Bone marrow (tissue), 2 donors: ENCODE results near the gene TMEM213.

Source experiments
- DNase-seq, 2 donors: peaks; one replicate each; lab custom pipeline; 2025; lab: John Stamatoyannopoulos, UW

The TMEM213 gene, protein sequence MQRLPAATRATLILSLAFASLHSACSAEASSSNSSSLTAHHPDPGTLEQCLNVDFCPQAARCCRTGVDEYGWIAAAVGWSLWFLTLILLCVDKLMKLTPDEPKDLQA

DNA sequence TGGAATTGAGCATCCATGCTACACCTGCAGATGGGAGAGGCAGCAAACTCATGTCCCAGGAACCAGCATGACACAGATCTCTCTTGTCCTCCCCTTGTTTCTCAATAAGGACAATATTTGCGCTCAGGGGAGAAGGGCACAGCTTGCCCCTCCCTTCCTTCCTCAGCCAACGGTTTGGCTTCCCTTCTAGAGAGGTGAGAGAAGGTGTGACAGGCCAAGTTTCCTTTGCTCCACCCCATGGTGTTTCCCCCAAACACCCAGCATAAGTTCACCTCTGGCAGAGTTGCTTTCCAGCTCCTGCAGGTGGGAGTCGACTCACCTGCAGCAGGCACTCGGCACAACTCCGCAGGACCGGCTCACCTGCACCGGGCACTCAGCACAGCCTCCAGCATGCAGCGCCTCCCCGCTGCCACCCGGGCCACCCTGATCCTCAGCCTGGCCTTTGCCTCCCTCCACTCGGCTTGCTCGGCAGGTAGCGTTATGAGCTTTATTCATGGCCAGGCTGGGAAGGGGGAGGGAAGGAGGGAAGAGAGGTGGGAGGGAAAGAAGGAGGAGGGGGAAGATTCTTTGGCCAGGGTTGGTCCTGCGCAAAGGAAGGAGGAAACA lies at the start of gene TMEM213, which contains the start of gene ATP6V0A4:
Gene TMEM213 (plus strand): TSS at position 280 of the 606 bp plus-strand sequence. CDS start 111 bp downstream, at position 391.
Gene ATP6V0A4 (minus strand): TSS at position 482 of the 606 bp plus-strand sequence. CDS start 26,949 bp downstream, outside the sequence.
- DNase-seq: no peak

DNA sequence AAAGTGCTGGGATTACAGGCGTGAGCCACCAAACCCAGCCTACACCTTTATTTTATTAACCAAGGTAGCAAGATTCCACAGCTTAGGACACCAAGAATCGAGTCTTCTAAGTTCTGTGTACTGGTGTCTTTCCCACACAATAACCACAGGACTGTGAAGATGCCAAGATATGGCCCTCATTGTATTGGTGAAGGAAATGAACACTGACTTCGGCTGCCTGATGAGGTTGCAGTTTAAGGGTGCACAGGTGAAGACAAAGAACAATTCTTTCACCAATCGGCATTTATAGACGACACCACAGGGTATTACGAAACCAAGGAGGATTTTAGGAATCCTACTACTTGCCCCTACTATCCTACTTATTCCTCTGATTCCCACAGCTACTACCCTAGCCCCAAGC lies 49.1 kb upstream of the TMEM213 start:
- DNase-seq: no peak

DNA sequence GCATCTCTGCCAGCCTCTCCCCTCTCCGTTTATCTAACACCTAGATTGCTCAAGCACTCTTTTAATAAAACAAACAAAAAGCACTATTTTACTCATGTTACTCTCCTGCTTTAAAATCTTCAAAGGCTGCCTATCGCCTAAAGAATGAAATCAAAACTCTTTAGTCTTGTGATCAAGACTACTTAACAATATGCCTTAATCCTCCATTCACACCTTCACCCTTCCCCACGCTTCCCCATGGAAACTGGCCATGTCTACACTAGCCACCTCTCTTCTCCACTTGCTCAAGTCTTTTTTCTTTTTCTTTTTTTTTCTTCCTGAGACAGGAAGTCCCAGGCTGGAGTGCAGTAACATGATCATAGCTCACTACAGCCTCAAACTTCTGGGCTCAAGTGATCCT lies 47.8 kb upstream of the TMEM213 start:
- no peak for DNase-seq

DNA sequence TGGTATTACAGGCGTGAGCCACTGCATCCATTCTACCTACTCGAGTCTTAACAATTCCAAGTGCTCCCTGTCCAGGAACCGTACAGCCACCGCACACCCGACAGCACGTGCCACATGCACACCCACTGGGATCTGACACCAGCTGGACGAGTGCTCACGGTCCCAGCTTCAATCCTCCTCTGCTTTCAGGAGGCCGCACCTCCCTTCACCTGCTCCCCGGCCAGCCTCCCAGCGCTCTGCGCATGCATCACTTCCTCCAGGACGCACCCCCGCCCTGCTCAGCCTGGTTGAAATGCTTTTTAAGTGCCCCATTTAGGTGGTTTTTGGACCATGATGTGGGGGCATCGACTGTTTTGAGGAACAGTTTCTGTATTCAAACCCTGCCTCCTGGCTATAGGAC lies 47.3 kb upstream of the TMEM213 start:
- DNase-seq: no peak

DNA sequence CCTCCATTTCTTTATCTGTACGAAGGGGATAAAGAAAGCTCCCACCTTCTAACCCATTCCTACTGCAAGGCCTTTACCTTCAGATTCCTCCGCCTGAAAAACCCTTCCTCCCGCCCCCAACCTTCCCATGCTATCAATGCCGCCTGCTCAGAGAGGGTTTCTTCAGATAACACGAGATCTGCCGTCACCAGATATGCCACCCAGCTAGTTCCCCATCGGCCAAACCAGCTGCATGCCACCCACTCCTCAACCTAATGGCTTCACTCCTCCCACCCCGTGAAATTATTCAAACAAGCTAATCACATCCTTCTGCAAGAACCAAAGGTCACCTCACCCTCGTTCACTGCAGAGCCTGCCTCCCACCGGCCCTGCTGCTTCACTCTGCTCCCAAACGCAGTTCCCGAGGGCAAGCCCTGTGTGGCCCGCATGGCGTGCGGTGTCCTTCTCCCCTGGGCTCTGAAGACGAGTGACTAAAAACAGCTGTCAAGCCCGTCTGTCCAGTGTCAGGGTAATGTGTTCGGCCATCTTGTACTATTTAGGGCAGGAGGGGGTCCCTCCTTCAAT lies 46.8 kb upstream of the TMEM213 start:
- DNase-seq: no peak

DNA sequence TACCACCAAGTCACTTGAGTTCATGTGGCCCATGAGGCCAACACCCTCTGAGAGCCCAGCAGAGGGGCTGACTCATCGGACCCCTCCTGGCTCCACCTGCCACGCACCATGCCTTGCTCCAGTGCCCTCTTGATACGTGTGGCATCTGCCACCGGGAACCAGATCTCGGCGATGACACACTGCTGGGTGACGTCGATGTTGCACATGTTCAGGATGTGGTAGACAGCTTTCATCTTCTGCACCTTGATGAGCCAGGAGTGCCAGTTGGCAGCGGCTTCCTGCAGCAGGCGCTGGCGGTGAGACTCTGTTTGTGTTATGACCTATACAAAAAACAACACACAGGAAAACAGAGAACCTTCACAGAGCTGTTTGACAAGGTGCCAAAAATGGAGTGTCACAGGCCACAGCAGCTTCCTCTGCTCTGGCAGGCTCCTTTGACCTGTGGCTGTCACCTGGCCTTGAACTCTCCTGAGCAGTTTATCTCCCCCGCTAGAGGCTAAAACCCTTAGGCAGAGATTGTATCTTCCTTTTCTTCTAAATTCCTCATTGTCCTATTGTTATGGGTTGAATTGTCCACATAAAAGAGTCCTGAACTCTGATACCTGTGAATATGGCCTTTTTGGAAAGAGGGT lies 45.2 kb upstream of the TMEM213 start:
- peak in 1 of 2 donors; percentile 80 for DNase-seq

DNA sequence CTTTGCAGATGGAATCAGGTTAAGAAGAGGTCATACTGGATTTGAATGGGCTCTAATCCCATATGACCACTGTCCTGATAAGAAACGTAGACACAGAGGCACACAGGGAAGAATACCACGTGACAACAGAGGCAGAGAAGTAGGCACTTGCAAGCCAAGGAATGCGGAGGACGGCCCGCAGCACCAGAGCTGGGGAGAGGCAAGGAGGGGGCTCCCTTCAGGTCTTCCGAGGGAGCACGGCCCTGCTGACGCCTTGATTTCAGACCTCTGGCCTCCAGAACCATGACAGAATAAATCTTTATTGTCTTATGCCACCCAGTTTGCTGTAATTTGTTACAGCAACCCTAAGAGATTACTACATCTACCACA lies 44.7 kb upstream of the TMEM213 start:
- DNase-seq: no peak

DNA sequence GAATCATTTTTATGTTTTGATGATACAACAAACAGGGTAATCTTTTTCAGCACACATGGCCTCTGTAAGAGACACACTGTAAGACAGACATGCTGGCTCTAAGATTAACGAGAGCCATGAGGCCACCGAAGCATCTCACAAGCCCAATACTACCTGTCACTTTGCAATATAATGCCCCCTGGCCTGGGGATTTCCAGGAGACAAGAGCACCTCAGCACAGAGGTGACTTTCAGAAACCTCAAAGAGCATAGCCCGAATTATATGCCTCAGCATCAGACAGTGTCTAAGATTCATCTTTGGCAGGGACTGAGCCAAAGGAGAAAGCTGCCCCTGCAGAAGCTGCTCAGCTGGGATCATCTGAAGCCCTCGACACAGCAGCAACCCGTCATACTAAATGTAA lies 44.2 kb upstream of the TMEM213 start:
- no peak for DNase-seq

DNA sequence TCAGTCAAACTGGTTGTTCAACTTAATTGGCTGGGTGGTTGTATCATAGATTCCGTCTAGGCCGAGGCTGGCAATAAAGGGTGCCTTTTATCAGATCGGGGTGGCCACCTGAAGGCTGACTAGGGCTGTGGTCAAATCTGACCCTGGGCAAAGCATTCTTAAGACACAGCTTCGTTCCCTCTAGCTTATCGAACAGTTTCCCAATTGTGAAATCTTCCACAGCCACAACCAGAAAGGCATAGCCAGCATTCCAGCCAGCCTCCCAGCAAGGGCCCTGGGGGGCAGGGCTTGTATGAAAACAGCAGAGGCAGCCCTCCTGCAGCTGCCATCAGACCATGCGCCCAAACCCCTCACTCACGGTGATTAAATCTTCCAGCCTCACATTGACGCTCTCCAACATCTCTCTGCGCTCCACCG lies 42.5 kb upstream of the TMEM213 start:
- no peak for DNase-seq

DNA sequence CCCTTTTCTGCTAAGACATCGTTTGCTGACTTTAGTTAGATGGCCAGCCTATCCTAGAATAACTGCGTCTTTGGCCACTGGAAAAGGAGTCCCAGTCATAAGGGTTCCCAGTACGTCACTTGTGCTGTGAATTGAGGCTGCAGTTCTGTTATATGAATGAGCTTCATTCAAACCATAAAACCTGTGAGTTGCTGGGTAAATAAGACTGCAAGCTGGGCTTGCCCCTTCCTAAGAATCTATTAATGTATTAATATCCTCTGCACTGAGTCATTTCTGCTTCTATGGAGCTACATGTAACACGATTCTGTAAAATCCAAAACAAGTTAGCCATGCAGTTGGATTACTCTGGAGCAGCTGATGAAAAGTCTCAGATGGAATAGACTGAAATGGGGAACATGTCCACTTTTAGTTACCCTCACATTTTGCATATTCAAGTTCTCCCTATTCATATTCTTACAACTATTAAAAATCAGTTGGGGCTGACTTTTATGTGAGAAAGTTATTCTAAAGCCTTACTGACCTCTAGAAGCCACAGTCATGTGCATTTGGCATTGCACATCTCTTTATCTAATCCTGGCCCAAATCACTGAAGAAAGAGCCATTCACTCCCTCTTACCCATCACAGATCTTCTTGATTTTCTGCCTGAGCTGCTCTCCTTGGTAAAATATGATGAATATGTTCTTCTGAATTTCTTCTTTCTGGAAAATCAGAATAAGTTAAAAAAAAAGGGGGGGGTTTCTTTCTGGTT lies 41.8 kb upstream of the TMEM213 start:
- DNase-seq: no peak

DNA sequence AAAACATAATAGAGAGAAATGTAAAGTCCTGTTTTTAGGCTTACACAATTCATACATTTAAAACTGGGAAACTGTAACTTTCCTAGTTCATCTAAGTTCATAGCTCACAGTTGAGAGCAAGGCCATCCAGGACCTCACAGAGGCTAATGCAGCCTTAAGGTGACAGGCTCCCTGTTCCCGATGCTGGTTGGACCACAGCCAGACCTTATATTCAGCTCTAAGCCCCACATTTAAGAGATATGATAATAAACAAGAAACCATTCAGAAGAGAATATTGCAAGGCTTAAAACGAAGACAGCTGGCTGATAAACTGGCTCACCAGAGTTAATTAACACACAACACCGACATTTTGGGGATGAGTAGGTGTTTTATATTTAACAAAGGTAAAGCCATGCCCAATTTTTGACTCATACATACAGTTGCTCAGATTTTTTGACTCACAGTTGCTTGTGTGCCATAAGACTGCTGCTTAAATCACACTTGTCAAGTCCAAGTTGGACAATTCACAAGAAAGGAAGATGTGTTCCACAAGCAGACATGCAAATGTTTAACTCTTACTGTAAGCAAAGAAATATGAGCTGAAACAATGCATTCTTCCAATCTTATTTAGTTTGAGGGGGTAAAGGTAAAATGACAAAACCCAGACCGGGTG lies 41.1 kb upstream of the TMEM213 start:
- DNase-seq: no peak

DNA sequence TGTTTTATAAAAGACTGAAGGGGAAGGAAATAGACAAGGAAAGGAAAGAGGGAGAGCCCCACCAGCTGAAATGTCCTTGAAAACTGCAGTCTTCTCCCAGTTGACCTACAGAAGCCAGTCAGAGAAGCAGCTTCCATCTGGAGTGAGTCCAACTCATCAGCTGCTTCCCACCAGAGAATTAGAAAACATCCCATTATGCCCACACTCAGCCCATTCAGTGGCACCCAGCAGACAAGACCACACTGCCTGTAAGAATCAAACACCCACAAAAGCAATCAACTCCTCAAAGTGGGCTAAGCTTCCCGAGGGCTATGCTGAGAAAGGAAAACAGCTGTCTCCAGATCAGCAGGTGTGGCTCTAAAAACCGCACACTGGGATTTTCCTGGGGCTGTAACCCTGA lies 29.6 kb upstream of the TMEM213 start:
- DNase-seq: no peak

DNA sequence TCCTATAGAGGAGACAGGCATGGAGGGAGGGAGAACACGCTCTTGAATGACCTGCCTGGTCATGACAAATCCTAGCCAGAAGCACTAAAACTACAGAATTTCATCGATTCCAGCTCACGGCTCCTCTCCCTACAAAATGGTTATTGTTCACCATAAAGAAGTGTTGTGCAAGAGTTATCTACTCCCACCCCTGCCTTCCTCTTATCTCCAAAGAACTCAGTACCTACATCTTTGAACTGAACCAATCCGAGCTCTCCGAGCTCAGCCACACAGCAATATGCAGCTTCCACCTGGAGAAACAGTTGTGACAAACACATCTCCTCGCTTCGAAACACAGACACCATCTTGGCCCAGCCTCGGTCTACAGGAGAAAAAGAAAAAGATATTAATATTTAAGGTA lies 26.9 kb upstream of the TMEM213 start:
- DNase-seq: no peak

DNA sequence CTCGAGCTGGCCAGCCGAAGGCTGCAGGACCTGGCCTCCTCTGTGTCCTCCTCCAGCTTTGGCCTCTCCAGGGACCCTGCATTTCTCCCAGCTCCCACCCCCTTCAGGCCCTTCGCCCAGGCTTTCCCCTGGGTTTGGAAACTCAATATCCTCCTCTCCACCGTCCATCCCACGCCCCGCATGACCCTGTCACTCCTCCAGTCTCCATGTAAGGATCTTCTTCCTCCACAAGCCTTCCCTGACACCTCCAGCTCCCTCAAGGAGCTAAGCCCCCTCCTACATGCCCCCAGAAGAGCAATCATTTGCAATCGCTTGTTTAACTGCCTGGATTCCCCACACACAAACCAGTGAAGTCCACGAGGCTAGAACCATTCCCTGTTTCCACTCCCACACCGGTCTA lies 24.6 kb upstream of the TMEM213 start:
- DNase-seq: no peak

DNA sequence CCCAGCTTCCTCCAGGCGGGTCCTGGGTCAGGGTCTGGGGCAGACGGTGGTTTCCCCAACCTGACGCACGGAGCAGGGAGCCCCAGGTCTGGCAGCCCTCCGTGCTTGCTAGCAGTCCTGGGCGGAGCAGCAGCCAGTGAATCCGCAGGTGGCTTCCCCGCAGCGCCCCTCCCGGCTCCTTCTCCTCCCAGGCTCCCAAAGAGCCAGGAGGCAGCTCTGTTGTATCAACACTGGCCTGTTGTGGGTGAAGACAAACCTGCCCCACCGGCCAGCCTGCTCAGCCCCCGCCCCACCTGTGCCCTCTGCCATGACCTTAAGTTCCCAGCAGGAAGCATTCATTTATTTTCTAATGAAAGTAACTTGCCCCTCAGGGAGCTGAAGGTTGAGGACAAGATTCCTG lies 24.0 kb upstream of the TMEM213 start:
- DNase-seq: no peak

DNA sequence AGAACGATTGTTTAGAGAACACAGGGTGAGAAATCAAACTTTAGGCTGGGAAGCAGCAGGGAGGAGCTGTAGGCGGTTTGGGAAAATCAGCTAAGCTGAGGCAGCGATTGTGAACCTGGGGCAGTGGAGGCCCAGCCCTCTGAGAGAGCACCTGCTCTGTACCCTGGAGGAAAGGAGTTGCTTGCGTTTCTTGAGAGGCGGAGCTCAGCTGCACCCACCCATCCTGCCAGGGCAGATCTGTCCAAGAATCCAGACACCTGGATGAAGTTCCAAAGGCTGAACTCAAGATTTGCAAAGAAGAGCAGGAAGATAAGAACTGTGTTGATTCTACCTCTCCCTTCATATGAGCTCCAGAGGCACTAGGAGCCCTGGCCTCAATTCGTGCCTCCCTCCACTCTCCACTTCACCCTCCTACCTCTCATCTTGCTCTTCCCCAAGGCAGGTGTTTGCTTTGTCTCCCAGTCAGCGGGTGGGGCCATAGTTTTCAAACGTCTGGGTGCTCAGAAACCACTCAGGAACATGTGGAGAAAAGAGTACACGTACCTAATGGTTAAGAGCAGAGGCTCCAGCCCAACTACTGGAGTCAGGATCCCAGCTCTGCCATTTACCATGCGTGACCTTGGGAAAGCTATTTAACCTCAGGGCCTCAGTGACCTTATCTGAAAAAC lies 21.5 kb upstream of the TMEM213 start:
- no peak for DNase-seq

DNA sequence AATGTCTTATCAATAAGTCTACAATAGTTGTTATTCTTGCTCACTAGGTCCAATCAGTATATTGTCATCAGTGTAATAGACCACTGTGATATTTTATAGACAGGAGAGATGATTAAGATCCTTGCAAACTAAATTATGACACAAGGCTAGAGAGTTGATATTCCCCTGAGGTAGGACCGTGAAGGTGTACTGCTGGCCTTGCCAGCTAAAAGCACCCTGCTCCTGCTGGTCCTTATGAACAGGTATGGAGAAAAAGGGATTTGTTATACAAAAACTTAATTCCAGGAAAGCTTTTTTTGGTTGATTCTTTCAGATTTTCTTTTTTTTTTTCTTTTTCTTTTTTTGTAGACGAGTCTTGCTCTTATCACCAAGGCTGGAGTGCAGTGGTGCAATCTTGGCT lies 16.8 kb upstream of the TMEM213 start:
- no peak for DNase-seq

DNA sequence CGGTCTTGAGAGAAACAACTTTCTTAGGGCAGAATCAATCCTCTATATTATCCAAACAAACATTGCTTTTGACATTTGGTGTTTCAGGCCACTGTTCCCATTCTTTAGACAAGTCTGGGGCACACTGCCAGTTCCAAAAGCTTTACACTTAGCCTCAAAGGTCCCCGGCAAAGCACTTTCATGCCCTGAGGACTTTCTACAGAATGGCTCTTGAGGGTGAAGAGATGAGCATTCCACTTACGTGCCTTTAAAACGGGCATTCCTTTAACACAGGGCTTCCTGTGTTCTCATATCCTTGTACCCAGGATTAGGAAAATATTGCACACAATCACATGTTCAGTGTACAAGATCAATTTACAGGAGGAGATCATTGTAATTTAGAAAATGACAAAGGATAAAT lies 13.1 kb upstream of the TMEM213 start:
- no peak for DNase-seq

DNA sequence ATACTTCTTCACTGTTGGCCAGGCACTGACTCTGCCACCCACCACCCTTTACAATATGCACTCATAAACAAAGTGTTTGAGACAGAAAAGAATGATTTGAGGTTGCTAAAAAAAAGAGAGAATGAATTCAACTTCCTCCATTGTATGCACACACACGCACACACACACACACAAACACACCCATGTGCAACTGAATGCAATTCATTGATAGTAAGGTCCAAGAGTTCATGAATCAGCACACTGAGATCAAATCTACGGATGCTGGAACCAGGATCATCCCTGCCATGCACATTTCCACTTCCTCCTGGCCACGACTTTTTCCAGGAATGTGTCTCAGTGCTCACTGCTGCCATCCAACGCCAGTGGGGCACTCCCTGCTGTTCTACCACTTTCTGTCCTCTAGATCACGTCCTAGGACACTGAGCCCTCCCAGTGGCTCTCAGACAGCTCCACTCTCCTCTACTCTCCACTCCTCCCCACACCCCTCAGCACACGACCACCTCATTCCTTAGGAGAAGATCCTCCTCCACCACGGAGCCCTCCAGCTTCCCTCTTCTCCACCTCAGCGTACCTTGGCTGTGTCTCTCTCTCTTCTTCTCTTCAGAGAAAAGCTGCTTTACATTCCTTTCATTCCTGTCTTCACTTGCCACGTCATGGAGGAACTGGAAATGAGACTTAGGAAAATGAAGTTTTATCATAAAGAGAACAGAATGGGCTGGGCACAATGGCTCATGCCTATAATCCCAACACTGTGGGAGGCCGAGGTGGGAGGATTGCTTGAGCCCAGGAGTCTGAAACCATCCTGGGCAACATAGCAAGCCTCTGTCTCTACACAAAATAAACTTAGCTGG lies 12.0 kb upstream of the TMEM213 start:
- DNase-seq: no peak

DNA sequence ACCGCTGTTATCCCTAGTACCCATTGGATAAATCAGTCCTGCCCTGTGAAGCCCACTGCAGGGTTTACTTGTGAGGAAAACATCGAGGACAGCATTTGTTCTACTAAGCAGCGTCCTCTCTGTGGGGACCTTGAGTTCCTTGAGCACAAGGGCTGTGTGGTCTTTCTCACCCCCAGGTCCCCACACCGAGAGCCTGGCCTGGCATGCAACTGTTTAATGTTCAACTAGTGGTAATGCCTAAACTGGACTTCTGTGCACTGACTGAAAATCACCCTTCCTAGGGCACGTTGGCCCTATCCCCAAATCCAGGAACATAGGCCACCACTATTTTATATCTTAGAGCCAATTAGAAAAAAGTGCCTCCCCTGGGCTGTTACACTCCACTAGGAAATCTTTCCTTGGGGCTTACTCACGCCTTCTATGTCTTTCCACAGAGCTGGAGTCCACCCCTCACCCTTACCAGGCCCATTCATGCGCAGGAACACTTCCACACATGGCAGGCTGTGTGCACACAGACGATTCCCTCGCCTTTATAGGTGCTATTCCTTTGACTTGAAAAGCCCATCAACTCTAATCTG lies 1.7 kb upstream of the TMEM213 start:
- no peak for DNase-seq
